Fibroblast of skin of abdomen (primary cell): ENCODE results near the gene MAMDC2.

ENCODE experiments used
- DNase-seq: peaks from one replicate; pipeline ENCODE4 v3.0.0-alpha.2; 2013

The MAMDC2 gene

DNA sequence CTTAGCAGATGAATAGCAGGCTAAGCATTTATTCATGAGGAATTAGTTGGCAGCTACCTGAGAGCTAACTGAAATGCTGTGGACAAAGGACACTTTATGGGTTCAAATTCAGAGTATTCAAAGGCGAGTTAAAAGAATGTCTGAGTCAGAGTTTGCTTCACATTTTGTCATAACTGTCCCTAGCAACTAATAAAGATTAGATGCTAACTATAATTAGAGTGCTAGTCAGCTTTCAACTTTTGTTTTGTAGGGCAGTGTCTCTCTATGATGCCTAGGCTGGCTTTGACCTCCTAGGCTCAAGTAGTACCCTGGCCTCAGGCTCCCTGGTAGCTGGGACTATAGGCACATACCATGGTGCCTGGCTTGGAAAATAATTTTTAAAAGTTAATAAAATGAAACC, 219.8 kb downstream of the MAMDC2 start:
- DNase-seq: no peak
